T47D (cell line): ENCODE results near the gene DONSON.
"Not testable (repeated sequence)": the region's sequence is repeated elsewhere in the genome, so short reads cannot be mapped to it uniquely, and the experiment has no call there.

Experiments used
- DNase-seq, 2 experiments: peaks; one replicate each; pipeline versions ENCODE4 v3.0.0 to v3.0.0-alpha.2; 2011 to 2012; ENCODE audit warnings: low read depth in 1 of 2, low spot score in 1 of 2
- JUND ChIP-seq: IDR thresholded peaks from 2 replicates; pipeline ENCODE4 v1.6.1; 2012; ENCODE audit warnings: low read depth
- in situ Hi-C: cut with HindIII; loops from 2 replicates; pipeline ENCODE4 v1.10.0; 2016; ENCODE audit warnings: low sequenced_read_pairs, low pct_unique_long_range_greater_than_20kb

DONSON gene

DNA sequence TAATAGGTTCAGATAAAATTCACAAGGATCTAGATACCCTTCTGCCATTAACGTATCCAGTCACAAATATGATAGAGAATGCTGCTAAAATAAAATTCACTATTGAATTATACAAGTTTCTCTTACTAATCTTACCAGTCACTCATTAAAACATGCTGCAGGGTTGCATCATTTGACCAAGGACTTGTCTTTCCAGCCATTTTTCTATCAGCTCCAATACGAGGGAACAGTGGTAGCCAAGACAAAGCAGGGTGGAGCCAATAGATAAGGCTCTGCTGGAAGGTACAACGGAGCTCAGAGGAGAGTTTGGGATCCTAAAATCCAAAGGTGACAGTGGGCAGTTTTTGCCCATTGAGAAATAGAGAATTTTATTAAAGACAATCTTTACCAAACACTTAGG, 4.0 kb downstream of the DONSON start:
- in situ Hi-C loops: no loop called here
- TF ChIP-seq JUND: no peak
- DNase-seq: no peak

DNA sequence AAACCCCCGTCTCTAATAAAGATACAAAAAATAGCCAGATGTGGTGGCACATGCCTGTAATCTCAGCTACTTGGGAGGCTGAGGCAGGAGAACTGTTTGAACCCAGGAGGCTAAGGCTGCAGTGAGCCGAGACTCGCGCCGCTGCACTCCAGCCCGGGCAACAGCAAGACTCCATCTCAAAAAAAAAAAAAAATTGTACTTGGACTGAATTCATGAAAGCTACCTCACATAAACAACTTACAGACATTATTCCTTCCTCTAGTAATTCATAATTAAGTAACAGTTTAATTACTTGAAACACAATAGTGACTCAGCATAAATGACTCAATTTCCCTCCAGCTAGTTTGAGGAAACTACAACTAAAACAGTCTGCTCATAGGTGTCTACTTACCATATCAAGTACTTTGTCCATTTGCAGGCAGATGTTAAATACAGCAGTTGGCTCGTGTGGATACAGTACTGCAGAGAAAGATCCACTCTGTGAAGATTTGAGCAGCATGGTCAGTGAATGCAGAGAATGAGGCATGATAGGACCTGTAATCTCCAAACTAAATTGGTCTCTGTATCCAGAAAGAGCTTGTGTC, 9.4 kb downstream of the DONSON start:
- in situ Hi-C loops: no loop called here

DNA sequence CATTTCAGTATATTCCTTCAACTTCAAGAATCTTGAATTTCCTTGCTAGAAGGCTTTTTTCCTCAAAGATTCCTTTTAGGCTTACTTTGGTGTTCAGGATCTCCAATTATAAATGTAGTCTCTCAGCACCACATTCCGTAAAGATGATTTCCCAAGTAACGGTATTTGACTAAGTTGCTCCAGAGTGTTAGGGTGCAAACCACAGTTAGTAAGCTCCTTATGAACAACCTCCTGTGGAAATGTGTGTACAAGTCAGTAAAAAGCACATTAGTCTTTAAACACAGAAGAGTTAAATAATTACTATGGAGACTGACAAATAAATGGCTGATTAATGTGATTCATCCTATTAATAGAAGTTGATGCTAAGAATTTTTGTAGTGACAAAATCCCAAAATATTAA, 10.3 kb downstream of the DONSON start:
- DNase-seq: no peak
- no peak for TF ChIP-seq JUND
- in situ Hi-C loops: no loop called here

More for the DNA sequence above, 9.4 kb downstream of the DONSON start:
- DNase-seq: no peak
- TF ChIP-seq JUND: no peak

DNA sequence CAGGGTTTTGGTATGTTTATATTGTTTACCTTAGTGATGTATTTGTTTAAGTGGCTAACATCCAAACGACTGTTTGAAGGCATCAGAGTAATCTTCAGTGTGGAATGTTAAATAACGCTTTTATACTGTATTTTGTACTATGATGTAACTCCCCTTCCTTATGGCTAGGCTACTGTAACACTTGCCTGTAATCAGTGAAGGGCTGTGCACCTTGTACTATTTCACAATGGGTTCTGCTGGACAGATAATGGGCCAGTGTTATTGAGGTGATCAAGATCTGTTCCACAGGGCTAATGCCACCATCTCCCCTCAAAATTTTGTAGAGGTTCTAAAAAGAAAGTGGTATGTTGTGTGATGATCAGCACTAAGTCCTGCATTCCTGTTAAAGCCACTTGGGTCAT, 11.7 kb downstream of the DONSON start:
- in situ Hi-C loops: not testable (repeated sequence)
- peak in 1 of 2 experiments; percentile 44 for DNase-seq

DNA sequence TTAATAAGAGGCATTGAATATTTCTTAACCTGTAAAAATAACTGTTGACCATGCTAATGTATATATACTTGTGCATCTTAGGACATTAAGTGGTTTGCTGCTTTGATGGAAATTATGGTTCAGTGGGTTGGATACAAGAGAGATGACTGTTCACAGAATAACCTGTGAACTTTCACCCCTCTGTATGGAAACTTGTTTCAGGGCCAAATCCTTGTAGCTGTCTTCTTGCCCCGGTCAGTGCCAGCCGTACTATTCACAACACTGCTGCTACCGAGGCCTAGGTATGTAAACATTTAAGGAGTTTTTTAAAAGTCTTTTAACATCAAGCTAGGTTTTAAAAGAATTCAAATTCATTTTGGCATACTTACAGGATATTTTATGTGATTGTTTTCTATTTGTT, 16.1 kb downstream of the DONSON start:
- TF ChIP-seq JUND: no peak
- in situ Hi-C loops: no loop called here
- no peak for DNase-seq

More for the DNA sequence above, 11.7 kb downstream of the DONSON start:
- peak; percentile 24; the same call in 1 of the 2 replicates for TF ChIP-seq JUND

DNA sequence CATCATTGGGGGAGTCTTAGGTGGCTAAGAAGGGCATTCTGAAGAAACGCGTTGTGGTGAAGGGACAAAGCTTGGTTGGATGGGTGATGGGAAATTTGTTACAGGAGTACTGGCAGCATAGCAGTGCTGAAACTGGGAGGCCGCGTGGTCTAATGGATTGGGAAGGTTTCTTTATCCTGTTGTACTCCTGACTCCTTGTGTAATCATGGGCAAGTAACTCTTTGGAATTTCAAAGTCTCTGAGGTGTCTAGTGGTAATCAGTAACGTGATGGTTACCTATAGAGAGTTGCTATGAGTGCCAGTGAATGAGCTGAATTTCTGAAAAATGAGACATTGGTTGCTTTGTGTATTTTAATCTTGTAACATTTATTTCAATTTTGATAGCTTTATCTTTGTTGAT, 18.5 kb downstream of the DONSON start:
- DNase-seq: no peak
- no peak for TF ChIP-seq JUND
- in situ Hi-C loops: no loop called here

DNA sequence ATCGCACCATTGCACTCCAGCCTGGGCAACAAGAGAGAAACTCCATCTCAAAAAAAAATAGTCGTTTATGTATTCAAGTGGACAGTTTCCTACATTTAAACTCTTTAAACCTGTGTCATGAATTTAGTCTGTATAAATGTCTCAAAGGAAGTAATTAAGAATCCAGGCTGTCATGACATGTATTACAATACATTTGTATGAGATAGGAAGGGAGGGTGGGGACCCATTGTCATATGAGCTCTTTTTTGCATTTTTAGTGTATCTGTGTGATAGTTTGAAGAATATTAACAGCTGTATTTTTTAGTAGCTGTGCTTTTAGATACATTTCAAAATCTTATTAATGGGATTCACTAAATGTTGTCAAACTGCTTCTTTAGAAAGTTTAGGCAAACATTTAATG, 20.0 kb downstream of the DONSON start:
- TF ChIP-seq JUND: no peak
- DNase-seq: no peak

DNA sequence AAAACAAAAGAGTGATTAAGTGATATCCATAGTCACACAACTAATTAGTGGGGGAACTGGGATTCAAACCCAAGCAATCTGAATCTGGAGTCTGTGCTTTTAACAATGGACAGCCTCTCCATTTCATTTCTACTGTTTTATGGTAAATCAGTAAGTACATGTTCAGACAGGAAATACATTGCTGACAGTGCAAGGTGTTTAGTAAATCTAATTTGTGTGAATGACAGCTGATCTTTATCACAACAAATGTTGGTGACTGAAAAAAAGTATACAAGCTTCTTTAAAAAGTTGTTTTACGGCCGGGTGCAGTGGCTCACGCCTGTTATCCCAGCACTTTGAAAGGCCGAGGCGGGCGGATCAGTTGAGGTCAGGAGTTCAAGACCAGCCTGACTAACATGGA, 20.6 kb downstream of the DONSON start:
- in situ Hi-C loops: no loop called here
- no peak for TF ChIP-seq JUND
- DNase-seq: no peak

More for the DNA sequence above, 20.0 kb downstream of the DONSON start:
- in situ Hi-C loops: no loop called here

DNA sequence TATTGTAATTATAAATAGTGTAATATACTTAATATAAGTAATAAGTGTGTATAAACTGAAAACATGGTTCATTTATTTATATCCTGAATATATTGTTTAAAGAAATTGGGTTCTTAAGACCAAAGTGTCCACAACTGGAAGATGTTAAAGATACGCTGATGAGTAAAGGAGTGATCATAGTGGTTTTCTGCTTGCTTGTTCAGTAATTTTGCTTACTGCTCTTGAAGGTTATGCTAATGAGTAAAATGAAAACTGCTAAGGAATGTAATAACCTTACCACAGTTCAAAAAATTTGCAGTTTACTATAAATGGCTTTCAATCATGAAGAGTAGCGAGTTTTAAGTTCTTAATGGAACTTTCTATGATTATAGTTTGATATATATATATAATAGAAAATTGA, 22.0 kb downstream of the DONSON start:
- in situ Hi-C loops: no loop called here
- TF ChIP-seq JUND: no peak
- no peak for DNase-seq

DNA sequence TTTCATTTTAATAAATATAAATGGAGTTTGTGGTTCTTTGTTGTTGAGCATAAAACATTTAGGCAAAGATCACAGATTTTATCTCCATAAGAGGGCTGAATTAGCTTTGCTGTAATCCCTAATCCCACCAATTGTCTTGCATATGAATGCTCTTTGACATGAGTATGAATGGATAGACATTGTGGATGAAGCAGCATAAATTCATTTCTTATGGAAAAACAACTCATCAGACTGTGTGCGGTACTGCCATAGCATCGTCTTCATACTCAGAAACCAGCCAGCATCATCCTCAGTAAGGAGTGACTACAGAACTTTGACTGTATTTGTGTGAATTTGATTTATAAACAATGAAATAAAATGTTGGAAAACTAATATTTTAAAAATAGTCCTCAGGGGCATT, 26.1 kb downstream of the DONSON start:
- TF ChIP-seq JUND: no peak
- in situ Hi-C loops: no loop called here
- no peak for DNase-seq

DNA sequence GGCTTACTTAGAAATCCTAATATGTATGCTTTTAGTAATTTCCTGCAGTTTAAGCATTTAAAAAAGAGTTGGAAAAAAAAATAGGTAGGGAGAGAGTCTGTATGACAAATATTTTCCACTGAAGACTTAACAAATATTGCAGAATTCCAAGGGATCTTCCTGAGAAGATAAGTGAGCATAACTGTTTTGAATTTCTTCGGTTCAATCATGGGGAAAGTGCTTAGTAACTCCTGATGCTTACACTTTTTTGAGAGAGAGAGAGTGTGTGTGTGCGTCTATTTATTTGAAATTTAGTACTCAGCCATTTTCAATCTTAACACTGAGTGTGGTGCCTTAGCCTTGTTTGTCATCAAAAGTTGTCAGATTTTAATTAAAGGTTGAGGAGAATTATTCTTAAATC, 27.1 kb downstream of the DONSON start:
- in situ Hi-C loops: no loop called here
- DNase-seq: no peak
- TF ChIP-seq JUND: no peak

DNA sequence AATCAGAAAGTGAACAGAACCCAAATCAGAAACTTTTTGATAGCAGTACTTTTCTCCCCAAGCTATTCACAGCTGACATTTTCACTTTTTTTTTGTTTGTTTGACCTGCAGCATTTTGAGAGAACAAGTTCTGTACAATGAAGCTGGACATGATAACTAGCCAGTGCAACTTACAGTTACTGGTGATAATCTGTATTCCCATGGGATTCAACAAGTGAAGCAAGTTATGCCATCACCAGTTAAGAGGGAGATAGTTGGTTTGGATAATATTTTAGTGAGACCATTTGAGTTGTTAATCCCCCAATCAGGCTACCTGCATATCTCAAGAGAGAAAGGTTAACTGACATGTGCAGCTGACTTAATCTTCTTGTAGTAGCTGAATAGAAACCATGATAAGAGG, 27.5 kb downstream of the DONSON start:
- in situ Hi-C loops: no loop called here
- TF ChIP-seq JUND: no peak
- DNase-seq: no peak

DNA sequence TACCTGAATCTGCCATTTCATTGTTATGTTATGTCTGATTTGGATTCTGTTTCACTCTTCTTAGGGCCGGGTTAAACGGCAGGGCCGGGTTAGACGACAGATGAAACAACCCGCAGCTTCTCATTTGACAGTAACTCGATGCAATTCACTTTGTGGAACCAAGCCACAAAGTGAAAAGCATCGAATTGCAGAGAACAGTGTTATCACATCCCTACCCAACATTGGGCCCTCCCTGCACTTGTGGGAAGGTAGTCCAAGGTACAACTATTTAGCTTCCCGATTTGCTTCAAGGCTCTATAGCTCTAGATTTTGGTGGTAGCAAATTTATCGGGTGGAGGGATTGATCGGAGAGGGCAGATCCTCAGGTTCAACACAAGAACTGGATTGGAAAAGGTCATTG, 28.7 kb downstream of the DONSON start:
- no peak for TF ChIP-seq JUND
- no peak for DNase-seq
- in situ Hi-C loops: no loop called here

DNA sequence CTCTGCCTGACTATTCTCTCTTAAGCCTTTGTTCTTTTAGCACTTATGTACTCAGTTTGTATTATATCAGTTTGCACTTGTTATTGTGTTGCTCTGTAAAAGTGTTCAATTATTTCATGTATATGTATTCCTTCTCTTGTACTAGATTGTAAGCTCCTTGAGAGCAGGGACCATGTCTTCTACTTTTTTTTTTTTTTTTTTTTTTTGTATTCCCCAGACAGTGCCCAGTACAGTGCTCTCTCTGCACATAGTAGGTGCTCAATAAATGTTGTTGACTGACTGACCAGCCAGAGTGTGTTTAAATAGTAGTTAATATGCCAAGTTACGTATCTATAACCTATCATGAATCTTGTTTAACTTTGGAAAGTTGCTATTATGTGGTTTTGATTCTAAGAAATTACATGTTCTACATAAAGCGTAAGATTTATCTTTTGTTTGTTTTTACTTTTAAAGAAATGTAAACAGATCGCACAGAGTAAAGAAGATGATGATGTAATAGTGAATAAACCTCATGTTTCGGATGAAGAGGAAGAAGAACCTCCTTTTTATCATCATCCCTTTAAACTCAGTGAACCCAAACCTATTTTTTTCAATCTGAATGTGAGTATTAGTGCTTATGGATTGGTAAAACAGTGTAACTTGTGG, 29.6 kb downstream of the DONSON start:
- no peak for DNase-seq
- in situ Hi-C loops: no loop called here
- TF ChIP-seq JUND: no peak
